CD14-positive monocyte (primary cell): Measurements from ENCODE around the gene RNF227. TPM values are rescaled to one million over a fixed set of nuclear protein-coding genes. Genes with fewer than 3 reads are reported as not detected.
A peak's percentile ranks its signal among the peaks of the same experiment; 100 is the strongest.

ENCODE experiments used
- DNase-seq, 3 donors: peaks; one replicate each; pipeline ENCODE4 v3.0.0-alpha.2; 2011 to 2022
- H2AFZ ChIP-seq: 2 replicates; pipeline ENCODE4 v1.6.0; 2012; ENCODE audit warnings: mild to moderate bottlenecking, low read depth, low read length, inconsistent platforms; ENCODE audit not compliant: insufficient read depth, poor library complexity, severe bottlenecking
- H3K27ac ChIP-seq, 2 donors: 1 replicate in 1 of 2; 2 replicates in 1 of 2; pipeline ENCODE4 v1.5.1; 2012 to 2013; ENCODE audit warnings: low read length in 2 of 2, control low read depth in 1 of 2, inconsistent platforms in 1 of 2, low read depth in 1 of 2, mild to moderate bottlenecking in 1 of 2
- H3K27me3 ChIP-seq, 2 donors: one replicate each; pipeline versions ENCODE4 v1.6.0 to v1.6.1; 2011 to 2013; ENCODE audit warnings: low read length in 2 of 2; ENCODE audit not compliant: control insufficient read depth in 2 of 2, insufficient read depth in 2 of 2
- H3K36me3 ChIP-seq, 2 donors: replicated peaks in 1 of 2; 1 replicate in 1 of 2; 2 replicates in 1 of 2; pipeline versions ENCODE4 v1.5.1 to v1.6.1; 2012 to 2013; ENCODE audit warnings: low read length in 2 of 2, control low read depth in 1 of 2, inconsistent platforms in 1 of 2, mild to moderate bottlenecking in 1 of 2; ENCODE audit not compliant: insufficient read depth in 2 of 2, control insufficient read depth in 1 of 2
- H3K4me1 ChIP-seq, 2 donors: 1 replicate in 1 of 2; 2 replicates in 1 of 2; pipeline versions ENCODE4 v1.5.1 to v1.6.1; 2012 to 2013; ENCODE audit warnings: low read length in 2 of 2, control low read depth in 1 of 2, inconsistent platforms in 1 of 2, mild to moderate bottlenecking in 1 of 2, moderate library complexity in 1 of 2; ENCODE audit not compliant: insufficient read depth in 2 of 2, control insufficient read depth in 1 of 2
- H3K4me2 ChIP-seq: replicated peaks from 2 replicates; pipeline ENCODE3; 2012; ENCODE audit warnings: low read length, moderate library complexity, mild to moderate bottlenecking; ENCODE audit not compliant: poor library complexity, severe bottlenecking; ENCODE audit errors: extremely low read depth
- H3K4me3 ChIP-seq, 3 experiments: fragments of 200-600 bp in 1 of 3; sonication (generic) in 1 of 3; replicated peaks in 1 of 3; 1 replicate in 2 of 3; 2 replicates in 1 of 3; pipeline ENCODE4 v1.5.1; 2011 to 2013; ENCODE audit warnings: low read length in 3 of 3, mild to moderate bottlenecking in 3 of 3, control low read depth in 2 of 3, low read depth in 2 of 3, inconsistent platforms in 1 of 3, moderate library complexity in 1 of 3
- H3K79me2 ChIP-seq: 2 replicates; pipeline ENCODE4 v1.6.0; 2012; ENCODE audit warnings: mild to moderate bottlenecking, control low read depth, inconsistent platforms, low read length, moderate library complexity; ENCODE audit not compliant: insufficient read depth
- H3K9ac ChIP-seq: 2 replicates; pipeline ENCODE4 v1.6.0; 2017; ENCODE audit warnings: low read length, mild to moderate bottlenecking; ENCODE audit not compliant: insufficient read depth, poor library complexity, severe bottlenecking
- H3K9me3 ChIP-seq, 2 donors: replicated peaks in 1 of 2; 1 replicate in 1 of 2; 2 replicates in 1 of 2; pipeline versions ENCODE4 v1.5.1 to v1.6.1; 2012 to 2013; ENCODE audit warnings: low read length in 2 of 2, control low read depth in 1 of 2; ENCODE audit not compliant: control insufficient read depth in 1 of 2, insufficient read depth in 1 of 2
- H4K20me1 ChIP-seq: 2 replicates; pipeline ENCODE4 v1.6.0; 2012; ENCODE audit warnings: mild to moderate bottlenecking, low read length, control low read depth, moderate library complexity; ENCODE audit not compliant: insufficient read depth
- H3K27ac Mint-ChIP-seq, 7 donors: one replicate each; pipeline ENCODE4 v1.8.0; 2020; ENCODE audit warnings: mild to moderate bottlenecking in 7 of 7, mixed read lengths in 7 of 7, moderate library complexity in 6 of 7, inconsistent platforms in 2 of 7
- H3K27me3 Mint-ChIP-seq, 3 donors: one replicate each; pipeline ENCODE4 v1.8.0; 2021 to 2022; ENCODE audit warnings: low read depth in 3 of 3, mild to moderate bottlenecking in 3 of 3, mixed read lengths in 3 of 3, moderate library complexity in 3 of 3, inconsistent platforms in 1 of 3
- H3K36me3 Mint-ChIP-seq, 2 donors: one replicate each; pipeline ENCODE4 v1.8.0; 2020; ENCODE audit warnings: mixed read lengths in 2 of 2, inconsistent platforms in 1 of 2, mild to moderate bottlenecking in 1 of 2
- H3K4me1 Mint-ChIP-seq: one replicate; pipeline ENCODE4 v1.8.0; 2020; ENCODE audit warnings: mild to moderate bottlenecking, mixed read lengths
- H3K4me3 Mint-ChIP-seq, 2 donors: one replicate each; pipeline ENCODE4 v1.8.0; 2020; ENCODE audit warnings: mild to moderate bottlenecking in 2 of 2, mixed read lengths in 2 of 2, moderate library complexity in 1 of 2
- H3K9me3 Mint-ChIP-seq, 7 donors: one replicate each; pipeline ENCODE4 v1.8.0; 2020 to 2022; ENCODE audit warnings: mixed read lengths in 7 of 7, mild to moderate bottlenecking in 6 of 7, moderate library complexity in 6 of 7, inconsistent platforms in 2 of 7
- CTCF ChIP-seq: fragments of 200-600 bp; IDR thresholded peaks from one replicate; pipeline ENCODE4 v1.8.0; 2022; ENCODE audit warnings: antibody characterized with exemption, mild to moderate bottlenecking
- WGBS: methylation state at CpG from one replicate; pipeline ENCODE4 v1.1.5; 2013; ENCODE audit warnings: missing lambda C conversion rate; ENCODE audit not compliant: insufficient coverage; 5-methylcytosine and 5-hydroxymethylcytosine counted together
- intact Hi-C, 2 donors: fragments of 100-400 bp; cut with micrococcal nuclease; formaldehyde crosslinking; loops; one replicate each; pipeline versions ENCODE4 v1.15.0 to v1.15.1; 2023
- polyA plus RNA-seq, 3 donors: library from polyadenylated mRNA; depleted of rRNA in 1 of 3; unstranded in 2 of 3; stranded (reverse) in 1 of 3; fragments of 300-500 nt in 2 of 3; fragments of >200 nt in 1 of 3; fragmentation: Illumina TruSeq in 2 of 3; gene quantifications; 1 replicate in 2 of 3; 2 replicates in 1 of 3; pipeline ENCODE4 v1.2.3, GENCODE V29; 2012 to 2021

RNF227 gene
- polyA plus RNA-seq, 3 donors = 0.59 to 6.7 (median 1.3) TPM

- H2AFZ ChIP-seq = no peak overlapping the region
These were observed 33.5 kb downstream of the RNF227 start for GRCh38 chr17:7882629-7883028.

DNA sequence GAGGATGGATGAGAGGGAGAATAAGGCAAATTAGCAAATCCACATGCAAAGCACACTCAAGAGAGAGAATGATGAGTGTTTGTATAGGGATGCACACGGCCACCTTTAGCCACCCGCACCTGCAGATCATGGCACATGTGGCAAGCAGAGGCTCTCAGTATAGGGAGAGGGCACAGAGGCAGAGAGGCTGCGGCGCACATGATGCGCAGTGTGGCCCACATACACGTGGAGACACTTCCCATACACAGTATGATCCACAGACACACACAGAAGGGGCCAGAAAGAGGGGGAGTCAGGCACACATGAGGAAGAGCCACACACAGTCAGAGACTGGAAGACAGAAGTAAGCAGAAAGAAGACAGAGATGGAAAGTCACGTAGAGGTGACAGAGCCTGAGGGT, 34.0 kb downstream of the RNF227 start:
- Histone ChIP-seq H3K36me3 (no peaks in the 10 kb centered on the region), H2AFZ (peak overlapping the region; percentile 67), H3K4me1 (peaks cover 52 to 63% of the 10 kb centered on the region in 2 donors), H3K4me2 (peak overlapping the region; percentile 46), H3K9me3 (no peaks in the 10 kb centered on the region), H3K9ac (no peak overlapping the region), H3K27me3 (no peaks in the 10 kb centered on the region), H3K27ac (peak overlapping the region; percentile 15 to 34), H4K20me1 (no peaks in the 10 kb centered on the region), H3K4me3 (peak overlapping the region in 1 of 3 experiments; percentile 37), H3K79me2 (peaks cover 60% of the 10 kb centered on the region)
- H3K4me3 Mint-ChIP-seq = no peak overlapping the region
- H3K27ac Mint-ChIP-seq = no peak overlapping the region
- intact Hi-C loops = no loop called here
- no peak for DNase-seq
- WGBS = no CpG with 5 or more reads among the region's 7 CpGs
- H3K36me3 Mint-ChIP-seq = peaks cover 0 to 2% of the 10 kb centered on the region in 2 donors
- no peak for TF ChIP-seq CTCF
- peaks cover 7% of the 10 kb centered on the region for H3K4me1 Mint-ChIP-seq
- H3K27me3 Mint-ChIP-seq = no peaks in the 10 kb centered on the region
- H3K9me3 Mint-ChIP-seq = no peaks in the 10 kb centered on the region

More at GRCh38 chr17:7882629-7883028, 33.5 kb downstream of the RNF227 start:
- Histone ChIP-seq H3K9ac (no peak overlapping the region), H4K20me1 (no peaks in the 10 kb centered on the region), H3K27ac (no peak overlapping the region), H3K27me3 (no peaks in the 10 kb centered on the region), H3K4me3 (peak overlapping the region in 1 of 3 experiments; percentile 8), H3K4me1 (peaks cover 56 to 67% of the 10 kb centered on the region in 2 donors), H3K4me2 (peak overlapping the region; percentile 46), H3K79me2 (peaks cover 61% of the 10 kb centered on the region), H3K36me3 (no peaks in the 10 kb centered on the region), H3K9me3 (no peaks in the 10 kb centered on the region)
- TF ChIP-seq CTCF = no peak
- no peak for DNase-seq
- Mint-ChIP-seq H3K9me3 (no peaks in the 10 kb centered on the region), H3K36me3 (peaks cover 0 to 2% of the 10 kb centered on the region in 2 donors), H3K27ac (no peak overlapping the region), H3K4me1 (peaks cover 5% of the 10 kb centered on the region), H3K27me3 (no peaks in the 10 kb centered on the region), H3K4me3 (no peak overlapping the region)
- no CpG with 5 or more reads among the region's 3 CpGs for WGBS
- intact Hi-C loops = no loop called here
